ENCODE data around the gene FLOT2. TPM values are rescaled to one million over a fixed set of nuclear protein-coding genes. Genes with fewer than 3 reads are reported as not detected.
A peak's percentile ranks its signal among the peaks of the same experiment; 100 is the strongest.
"Not testable (repeated sequence)": the region's sequence is repeated elsewhere in the genome, so short reads cannot be mapped to it uniquely, and the experiment has no call there.

Gene FLOT2
- total and polyA plus RNA-seq, 2 donors (not counting 3 experiments of a cell fraction or from before 2014, with no cell fraction given): 169 to 180 TPM

DNA sequence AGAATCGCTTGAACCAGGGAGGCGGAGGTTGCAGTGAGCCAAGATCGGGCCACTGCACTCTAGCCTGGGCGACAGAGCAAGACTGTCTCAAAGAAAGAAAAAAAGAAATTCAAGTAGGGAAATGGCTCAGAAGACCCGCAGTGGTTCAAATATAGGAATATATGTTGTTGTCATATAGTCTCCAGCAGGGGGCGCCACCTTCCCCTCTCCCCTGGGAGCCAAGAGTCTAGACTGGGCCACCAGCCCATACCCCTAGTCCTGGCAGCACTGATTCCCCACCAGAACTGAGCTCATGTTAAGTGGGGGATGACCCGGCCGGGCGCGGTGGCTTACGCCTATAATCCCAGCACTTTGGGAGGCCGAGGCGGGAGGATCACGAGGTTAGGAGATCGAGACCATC lies 48.9 kb downstream of the FLOT2 start:
- TF ChIP-seq, protein P1, sequence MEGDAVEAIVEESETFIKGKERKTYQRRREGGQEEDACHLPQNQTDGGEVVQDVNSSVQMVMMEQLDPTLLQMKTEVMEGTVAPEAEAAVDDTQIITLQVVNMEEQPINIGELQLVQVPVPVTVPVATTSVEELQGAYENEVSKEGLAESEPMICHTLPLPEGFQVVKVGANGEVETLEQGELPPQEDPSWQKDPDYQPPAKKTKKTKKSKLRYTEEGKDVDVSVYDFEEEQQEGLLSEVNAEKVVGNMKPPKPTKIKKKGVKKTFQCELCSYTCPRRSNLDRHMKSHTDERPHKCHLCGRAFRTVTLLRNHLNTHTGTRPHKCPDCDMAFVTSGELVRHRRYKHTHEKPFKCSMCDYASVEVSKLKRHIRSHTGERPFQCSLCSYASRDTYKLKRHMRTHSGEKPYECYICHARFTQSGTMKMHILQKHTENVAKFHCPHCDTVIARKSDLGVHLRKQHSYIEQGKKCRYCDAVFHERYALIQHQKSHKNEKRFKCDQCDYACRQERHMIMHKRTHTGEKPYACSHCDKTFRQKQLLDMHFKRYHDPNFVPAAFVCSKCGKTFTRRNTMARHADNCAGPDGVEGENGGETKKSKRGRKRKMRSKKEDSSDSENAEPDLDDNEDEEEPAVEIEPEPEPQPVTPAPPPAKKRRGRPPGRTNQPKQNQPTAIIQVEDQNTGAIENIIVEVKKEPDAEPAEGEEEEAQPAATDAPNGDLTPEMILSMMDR (IDR thresholded peaks at IDR 0.05; ENCODE audit: extremely low read depth in 1 of 2, insufficient read depth in 1 of 2, low read depth in 1 of 2, low read length in 2 of 2): peak; percentile 35 to 54
- DNase-seq (ENCODE audit: low read depth, low spot score): peak; percentile 29
- dilution Hi-C loops (cut with MboI; ENCODE audit: extremely low pct_ligation_motif_present, low sequenced_read_pairs): not testable (repeated sequence)

DNA sequence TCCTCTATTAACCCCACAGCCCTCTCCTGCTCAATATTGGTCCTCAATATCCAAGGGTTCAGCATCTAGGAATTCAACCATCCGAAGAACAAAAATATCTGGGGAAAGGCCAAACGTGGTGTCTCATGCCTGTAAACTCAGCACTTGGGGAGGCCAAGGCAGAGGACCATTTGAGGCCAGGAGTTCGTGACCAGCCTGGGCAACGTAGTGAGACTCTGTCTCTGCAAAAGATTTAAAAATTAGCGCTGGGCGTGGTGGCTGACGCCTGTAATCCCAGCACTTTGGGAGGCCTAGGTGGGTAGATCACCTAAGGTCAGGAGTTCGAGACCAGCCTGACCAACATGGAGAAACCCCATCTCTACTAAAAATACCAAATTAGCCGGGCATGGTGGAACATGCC lies 50.8 kb downstream of the FLOT2 start:
- dilution Hi-C loops (cut with MboI; ENCODE audit: extremely low pct_ligation_motif_present, low sequenced_read_pairs); intact Hi-C loops (cut with micrococcal nuclease); CTCF ChIA-PET: not testable (repeated sequence)

More for the DNA sequence above, 48.9 kb downstream of the FLOT2 start:
- H3K9ac ChIP-seq (replicated peaks; ENCODE audit: extremely low read depth, insufficient read depth, low read length); H2AFZ ChIP-seq (ENCODE audit: low read depth, low read length); BruUV-seq (replicated peaks); H3K27me3 ChIP-seq (ENCODE audit: control insufficient read depth in 2 of 2, insufficient read depth in 2 of 2, low read length in 2 of 2); H3K4me1 ChIP-seq (ENCODE audit: control insufficient read depth, extremely low read depth, insufficient read depth, low read length); H3K4me3 ChIP-seq (replicated peaks in 1 of 3; ENCODE audit: insufficient read depth in 1 of 3, low read depth in 1 of 3, low read length in 3 of 3); H3K9me3 ChIP-seq (replicated peaks; ENCODE audit: control insufficient read depth, insufficient read depth, low read length); POLR2A ChIA-PET; H3K9me1 ChIP-seq (replicated peaks; ENCODE audit: control insufficient read depth, extremely low read depth, insufficient read depth, low read length); H3K4me2 ChIP-seq (ENCODE audit: insufficient read depth, low read length); H4K20me1 ChIP-seq (replicated peaks; ENCODE audit: control insufficient read depth, extremely low read depth, insufficient read depth, low read length); H3K36me3 ChIP-seq (ENCODE audit: control insufficient read depth in 2 of 2, extremely low read depth in 1 of 2, insufficient read depth in 2 of 2, low read length in 2 of 2); H3K79me2 ChIP-seq (ENCODE audit: control insufficient read depth, insufficient read depth, low read length); H3K27ac ChIP-seq (ENCODE audit: insufficient read depth, low read depth, low read length): not testable (repeated sequence)
- FAIRE-seq: peak; percentile 49
- intact Hi-C loops (cut with micrococcal nuclease): loop anchor here (1.0 to 2.0 kb wide), 3 partner anchors 54 to 105 kb away; partner anchors contain the start of gene DHRS13
- CTCF ChIA-PET: interaction anchor here (1.0 to 2.9 kb wide), 29 partner anchors 9 to 268 kb away, joined by 3 to 20 read pairs (median 6); partner anchors contain the start of gene TLCD1

More for the DNA sequence above, 50.8 kb downstream of the FLOT2 start:
- H3K36me3 ChIP-seq (ENCODE audit: control insufficient read depth in 2 of 2, extremely low read depth in 1 of 2, insufficient read depth in 2 of 2, low read length in 2 of 2); FAIRE-seq; H4K20me1 ChIP-seq (replicated peaks; ENCODE audit: control insufficient read depth, extremely low read depth, insufficient read depth, low read length); BruUV-seq (replicated peaks); H3K79me2 ChIP-seq (ENCODE audit: control insufficient read depth, insufficient read depth, low read length); DNase-seq (ENCODE audit: low read depth, low spot score); H3K4me1 ChIP-seq (ENCODE audit: control insufficient read depth, extremely low read depth, insufficient read depth, low read length); H3K4me3 ChIP-seq (replicated peaks in 1 of 3; ENCODE audit: insufficient read depth in 1 of 3, low read depth in 1 of 3, low read length in 3 of 3); H3K27me3 ChIP-seq (ENCODE audit: control insufficient read depth in 2 of 2, insufficient read depth in 2 of 2, low read length in 2 of 2); H3K4me2 ChIP-seq (ENCODE audit: insufficient read depth, low read length); H3K9me1 ChIP-seq (replicated peaks; ENCODE audit: control insufficient read depth, extremely low read depth, insufficient read depth, low read length); H2AFZ ChIP-seq (ENCODE audit: low read depth, low read length); H3K9ac ChIP-seq (replicated peaks; ENCODE audit: extremely low read depth, insufficient read depth, low read length); H3K9me3 ChIP-seq (replicated peaks; ENCODE audit: control insufficient read depth, insufficient read depth, low read length); H3K27ac ChIP-seq (ENCODE audit: insufficient read depth, low read depth, low read length): not testable (repeated sequence)
- POLR2A ChIA-PET: interaction anchor here (0.7 kb wide), 1 partner anchor 80 kb away, joined by 3 read pairs; no protein-coding TSS in a partner anchor

Data from endothelial cell of umbilical vein (primary cell).